Endometrial microvascular endothelial cells (primary cell): ENCODE results near the gene PCDHB15. TPM values are rescaled to one million over a fixed set of nuclear protein-coding genes. Genes with fewer than 3 reads are reported as not detected.
"Not testable (repeated sequence)": the region's sequence is repeated elsewhere in the genome, so short reads cannot be mapped to it uniquely, and the experiment has no call there.

Source experiments
- in situ Hi-C: cut with HindIII; loops from 2 replicates; pipeline ENCODE4 v1.10.0; 2017; ENCODE audit warnings: low sequenced_read_pairs, low pct_unique_long_range_greater_than_20kb; ENCODE audit errors: inconsistent ontology term
- total RNA-seq: library from RNA; depleted of rRNA; stranded (reverse); fragments of >200 nt; gene quantifications from one replicate; pipeline ENCODE4 v1.2.3, GENCODE V29; 2015; ENCODE audit errors: inconsistent ontology term

The PCDHB15 gene
- total RNA-seq, 1 donor from 2014 or later = not detected

- in situ Hi-C loops = no loop called here
These were observed 3.7 kb upstream of the PCDHB15 start for GRCh38 chr5:141241496-141241895.

- in situ Hi-C loops = not testable (repeated sequence)
These were observed 1.8 kb downstream of the PCDHB15 start for GRCh38 chr5:141246971-141247370.

DNA sequence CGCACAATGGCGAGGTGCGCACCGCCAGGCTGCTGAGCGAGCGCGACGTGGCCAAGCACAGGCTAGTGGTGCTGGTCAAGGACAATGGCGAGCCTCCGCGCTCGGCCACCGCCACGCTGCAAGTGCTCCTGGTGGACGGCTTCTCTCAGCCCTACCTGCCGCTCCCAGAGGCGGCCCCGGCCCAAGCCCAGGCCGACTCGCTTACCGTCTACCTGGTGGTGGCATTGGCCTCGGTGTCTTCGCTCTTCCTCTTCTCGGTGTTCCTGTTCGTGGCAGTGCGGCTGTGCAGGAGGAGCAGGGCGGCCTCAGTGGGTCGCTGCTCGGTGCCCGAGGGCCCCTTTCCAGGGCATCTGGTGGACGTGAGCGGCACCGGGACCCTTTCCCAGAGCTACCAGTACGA, 2.2 kb downstream of the PCDHB15 start:
- in situ Hi-C loops = not testable (repeated sequence)

GRCh38 chr5:141250576-141250975, 5.4 kb downstream of the PCDHB15 start:
- in situ Hi-C loops = no loop called here

DNA sequence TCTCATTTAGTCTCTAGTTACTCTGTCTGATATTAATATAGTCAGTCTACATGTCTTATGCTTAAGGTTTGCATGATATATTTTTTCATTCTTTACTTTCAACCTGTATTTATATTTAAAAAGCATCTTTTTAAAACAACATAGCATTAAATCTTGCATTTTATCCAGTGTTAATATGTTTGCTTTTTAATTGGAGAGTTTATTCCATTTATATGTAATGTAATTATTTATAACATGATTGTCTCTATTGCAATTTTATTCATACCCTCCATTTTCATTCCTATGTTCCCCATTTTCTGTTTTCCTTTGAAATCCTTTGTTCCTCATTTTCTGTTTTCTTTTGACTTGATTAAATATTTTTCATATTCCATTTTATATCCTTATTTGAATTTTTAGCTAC, 13.3 kb downstream of the PCDHB15 start:
- in situ Hi-C loops = no loop called here

- in situ Hi-C loops = no loop called here
These were observed 13.8 kb downstream of the PCDHB15 start for GRCh38 chr5:141258948-141259347.

- in situ Hi-C loops = no loop called here
These were observed 15.5 kb downstream of the PCDHB15 start for GRCh38 chr5:141260458-141261237.

GRCh38 chr5:141261238-141261546, 16.0 kb downstream of the PCDHB15 start:
- in situ Hi-C loops = no loop called here

DNA sequence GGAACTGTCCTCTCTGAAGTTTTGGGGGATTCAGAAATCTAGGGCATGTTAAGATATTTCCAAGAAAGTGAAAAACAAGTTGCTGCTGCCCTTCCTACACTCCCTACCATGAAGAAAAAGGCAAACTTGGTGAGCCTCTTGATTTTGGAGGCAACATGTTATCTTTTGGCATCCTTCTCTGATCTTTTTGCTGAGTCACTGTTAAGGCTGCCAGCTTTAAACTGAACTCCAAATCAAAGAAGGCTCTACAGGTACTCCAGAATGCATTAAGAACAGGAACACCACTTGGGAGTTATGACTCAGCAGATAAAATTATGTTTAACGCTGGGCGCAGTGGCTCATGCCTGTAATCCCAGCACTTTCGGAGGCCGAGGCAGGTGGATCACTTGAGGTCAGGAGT, 24.0 kb downstream of the PCDHB15 start:
- in situ Hi-C loops = no loop called here

DNA sequence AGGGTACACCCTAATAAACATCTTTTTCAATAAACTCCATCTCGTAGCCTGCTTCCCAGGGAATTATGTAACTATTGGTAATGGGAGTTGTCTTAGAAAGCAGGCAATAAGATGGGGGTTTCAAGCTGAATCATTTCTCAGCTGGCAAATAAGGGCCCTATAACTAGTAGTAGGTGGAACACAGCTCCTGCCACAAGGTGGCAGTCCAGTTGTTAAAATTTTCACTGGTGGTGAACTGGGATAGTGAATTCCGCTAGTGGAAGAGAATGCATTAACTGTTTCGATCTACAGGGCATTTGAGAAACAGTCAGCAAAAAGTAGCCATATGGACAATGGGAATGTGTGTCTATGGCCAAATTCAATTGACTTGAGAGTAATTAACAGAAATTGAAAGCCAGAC, 27.7 kb downstream of the PCDHB15 start:
- in situ Hi-C loops = no loop called here

DNA sequence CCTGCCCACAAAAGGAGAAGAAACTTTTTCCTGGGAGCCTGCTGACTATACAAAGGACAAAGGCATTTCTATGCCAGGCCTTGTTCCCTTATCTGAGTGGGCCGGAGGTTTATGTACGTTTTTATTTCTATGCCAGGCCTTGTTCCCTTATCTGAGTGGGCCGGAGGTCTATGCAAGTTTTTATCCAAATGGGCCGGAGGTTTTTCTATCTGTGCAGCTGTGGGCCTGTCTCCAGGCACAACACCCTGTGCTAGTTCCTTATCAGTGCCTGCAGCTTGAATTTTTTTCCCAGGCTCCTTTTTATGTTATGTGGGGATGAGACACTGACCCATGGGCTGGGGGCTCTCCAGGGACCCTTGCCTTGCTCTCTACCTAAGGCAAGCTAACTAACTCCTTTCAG, 53.2 kb downstream of the PCDHB15 start:
- in situ Hi-C loops = no loop called here

Other genes starting within 250 kb of the PCDHB15 start
- gene PCDHB1, start 194.0 kb upstream of the PCDHB15 start, total RNA-seq = not detected
- gene PCDHB2, start 150.8 kb upstream of the PCDHB15 start, total RNA-seq = 0.28 TPM
- 0.19 TPM for gene PCDHB3, start 144.9 kb upstream of the PCDHB15 start, total RNA-seq
- gene PCDHB4, start 123.6 kb upstream of the PCDHB15 start, total RNA-seq = 0.09 TPM
- gene PCDHB5, start 110.2 kb upstream of the PCDHB15 start, total RNA-seq = 1.4 TPM
- 0.28 TPM for gene PCDHB6, start 95.3 kb upstream of the PCDHB15 start, total RNA-seq
- gene PCDHB7, start 72.8 kb upstream of the PCDHB15 start, total RNA-seq = 1.2 TPM
- gene PCDHB8, start 67.6 kb upstream of the PCDHB15 start, total RNA-seq = not detected
- gene PCDHB16, start 63.0 kb upstream of the PCDHB15 start, total RNA-seq = 0.28 TPM
- gene PCDHB9, start 58.2 kb upstream of the PCDHB15 start, total RNA-seq = not detected
- gene PCDHB10, start 53.0 kb upstream of the PCDHB15 start, total RNA-seq = 0.19 TPM
- gene PCDHB11, start 45.8 kb upstream of the PCDHB15 start, total RNA-seq = 0.19 TPM
- gene PCDHB12, start 36.7 kb upstream of the PCDHB15 start, total RNA-seq = not detected
- gene PCDHB13, start 31.5 kb upstream of the PCDHB15 start, total RNA-seq = 0.65 TPM
- 0.37 TPM for gene PCDHB14, start 22.1 kb upstream of the PCDHB15 start, total RNA-seq
- 0.09 TPM for gene SLC25A2, start 58.7 kb downstream of the PCDHB15 start, total RNA-seq
- gene TAF7, start 75.4 kb downstream of the PCDHB15 start, total RNA-seq = 45.0 TPM
- gene PCDHGA1, start 85.1 kb downstream of the PCDHB15 start, total RNA-seq = 0.09 TPM
- 0.84 TPM for gene PCDHGA2, start 93.4 kb downstream of the PCDHB15 start, total RNA-seq
- 1.3 TPM for gene PCDHGA3, start 98.4 kb downstream of the PCDHB15 start, total RNA-seq
- 0.74 TPM for gene PCDHGB1, start 104.7 kb downstream of the PCDHB15 start, total RNA-seq
- gene PCDHGA4, start 109.6 kb downstream of the PCDHB15 start, total RNA-seq = 3.2 TPM
- gene PCDHGB2, start 114.6 kb downstream of the PCDHB15 start, total RNA-seq = 2.0 TPM
- gene PCDHGA5, start 118.8 kb downstream of the PCDHB15 start, total RNA-seq = 0.46 TPM
- 0.65 TPM for gene PCDHGB3, start 124.8 kb downstream of the PCDHB15 start, total RNA-seq
- gene PCDHGA6, start 128.5 kb downstream of the PCDHB15 start, total RNA-seq = 1.2 TPM
- gene PCDHGA7, start 137.3 kb downstream of the PCDHB15 start, total RNA-seq = 1.0 TPM
- 2.4 TPM for gene PCDHGB4, start 142.3 kb downstream of the PCDHB15 start, total RNA-seq
- under 0.01 TPM for gene PCDHGA8, start 147.2 kb downstream of the PCDHB15 start, total RNA-seq
- gene PCDHGB5, start 152.6 kb downstream of the PCDHB15 start, total RNA-seq = 3.7 TPM
- 0.19 TPM for gene PCDHGA9, start 157.4 kb downstream of the PCDHB15 start, total RNA-seq
- 1.0 TPM for gene PCDHGB6, start 162.6 kb downstream of the PCDHB15 start, total RNA-seq
- gene PCDHGA10, start 167.6 kb downstream of the PCDHB15 start, total RNA-seq = 1.1 TPM
- gene PCDHGB7, start 172.3 kb downstream of the PCDHB15 start, total RNA-seq = 1.2 TPM
- 4.5 TPM for gene PCDHGA11, start 175.7 kb downstream of the PCDHB15 start, total RNA-seq
- 0.74 TPM for gene PCDHGA12, start 185.1 kb downstream of the PCDHB15 start, total RNA-seq
- 8.1 TPM for gene PCDHGC3, start 230.6 kb downstream of the PCDHB15 start, total RNA-seq
- not detected for gene PCDHGC4, start 239.6 kb downstream of the PCDHB15 start, total RNA-seq
- gene PCDHGC5, start 243.7 kb downstream of the PCDHB15 start, total RNA-seq = not detected